GM12873 (cell line): ENCODE measurements around the gene TBC1D2B.

Experiments used
- TF ChIP-seq, protein P1 (sequence below): IDR thresholded peaks from 2 replicates; pipeline ENCODE4 v1.5.1; 2012; ENCODE audit warnings: low read depth, mild to moderate bottlenecking, moderate library complexity, low read length, control low read depth; ENCODE audit not compliant: insufficient read depth; ENCODE audit errors: missing control alignments

The TBC1D2B gene

GRCh38 chr15:77985931-77986480 is 91.5 kb downstream of the TBC1D2B start:
- TF ChIP-seq, protein P1, sequence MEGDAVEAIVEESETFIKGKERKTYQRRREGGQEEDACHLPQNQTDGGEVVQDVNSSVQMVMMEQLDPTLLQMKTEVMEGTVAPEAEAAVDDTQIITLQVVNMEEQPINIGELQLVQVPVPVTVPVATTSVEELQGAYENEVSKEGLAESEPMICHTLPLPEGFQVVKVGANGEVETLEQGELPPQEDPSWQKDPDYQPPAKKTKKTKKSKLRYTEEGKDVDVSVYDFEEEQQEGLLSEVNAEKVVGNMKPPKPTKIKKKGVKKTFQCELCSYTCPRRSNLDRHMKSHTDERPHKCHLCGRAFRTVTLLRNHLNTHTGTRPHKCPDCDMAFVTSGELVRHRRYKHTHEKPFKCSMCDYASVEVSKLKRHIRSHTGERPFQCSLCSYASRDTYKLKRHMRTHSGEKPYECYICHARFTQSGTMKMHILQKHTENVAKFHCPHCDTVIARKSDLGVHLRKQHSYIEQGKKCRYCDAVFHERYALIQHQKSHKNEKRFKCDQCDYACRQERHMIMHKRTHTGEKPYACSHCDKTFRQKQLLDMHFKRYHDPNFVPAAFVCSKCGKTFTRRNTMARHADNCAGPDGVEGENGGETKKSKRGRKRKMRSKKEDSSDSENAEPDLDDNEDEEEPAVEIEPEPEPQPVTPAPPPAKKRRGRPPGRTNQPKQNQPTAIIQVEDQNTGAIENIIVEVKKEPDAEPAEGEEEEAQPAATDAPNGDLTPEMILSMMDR = no peak

DNA sequence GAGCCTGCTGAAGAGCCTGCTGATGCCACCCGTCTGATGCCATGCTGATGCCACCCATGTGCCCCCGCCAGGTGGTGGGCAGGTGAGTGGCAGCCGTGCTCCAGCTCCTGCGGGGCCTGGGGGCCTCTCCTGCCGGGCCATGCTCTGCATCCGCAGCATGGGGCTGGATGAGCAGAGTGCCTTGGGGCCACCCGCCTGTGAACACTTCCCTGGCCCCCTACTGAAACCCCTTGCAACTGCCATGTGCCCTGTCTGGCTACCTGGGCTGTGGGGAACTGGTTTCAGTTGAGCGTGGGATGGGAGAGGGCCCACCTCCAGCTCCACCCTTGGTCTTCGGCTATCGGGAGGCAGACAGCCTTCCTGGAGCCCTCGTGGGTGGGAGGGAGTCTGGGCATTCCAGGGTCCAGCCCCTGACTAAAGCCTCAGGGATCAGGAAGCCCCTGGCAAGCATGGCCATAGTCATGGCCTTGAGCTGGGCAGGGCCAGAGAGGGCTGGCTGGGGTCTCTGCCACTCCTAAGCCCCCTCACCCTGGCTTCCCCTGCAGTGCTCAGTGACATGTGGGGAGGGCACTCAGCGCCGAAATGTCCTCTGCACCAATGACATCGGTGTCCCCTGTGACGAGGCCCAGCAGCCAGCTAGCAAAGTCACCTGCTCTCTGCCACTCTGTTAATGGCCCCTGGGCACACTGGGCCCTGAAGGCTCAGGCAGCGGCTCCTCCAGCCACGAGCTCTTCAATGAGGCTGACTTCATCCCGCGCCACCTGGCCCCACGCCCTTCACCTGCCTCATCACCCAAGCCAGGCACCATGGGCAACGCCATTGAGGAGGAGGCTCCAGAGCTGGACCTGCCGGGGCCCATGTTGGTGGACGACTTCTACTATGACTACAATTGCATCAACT is 92.2 kb downstream of the TBC1D2B start:
- TF ChIP-seq, protein P1 = no peak

- TF ChIP-seq, protein P1 = no peak
Observed at GRCh38 chr15:77984446-77984861, 93.1 kb downstream of the TBC1D2B start.

DNA sequence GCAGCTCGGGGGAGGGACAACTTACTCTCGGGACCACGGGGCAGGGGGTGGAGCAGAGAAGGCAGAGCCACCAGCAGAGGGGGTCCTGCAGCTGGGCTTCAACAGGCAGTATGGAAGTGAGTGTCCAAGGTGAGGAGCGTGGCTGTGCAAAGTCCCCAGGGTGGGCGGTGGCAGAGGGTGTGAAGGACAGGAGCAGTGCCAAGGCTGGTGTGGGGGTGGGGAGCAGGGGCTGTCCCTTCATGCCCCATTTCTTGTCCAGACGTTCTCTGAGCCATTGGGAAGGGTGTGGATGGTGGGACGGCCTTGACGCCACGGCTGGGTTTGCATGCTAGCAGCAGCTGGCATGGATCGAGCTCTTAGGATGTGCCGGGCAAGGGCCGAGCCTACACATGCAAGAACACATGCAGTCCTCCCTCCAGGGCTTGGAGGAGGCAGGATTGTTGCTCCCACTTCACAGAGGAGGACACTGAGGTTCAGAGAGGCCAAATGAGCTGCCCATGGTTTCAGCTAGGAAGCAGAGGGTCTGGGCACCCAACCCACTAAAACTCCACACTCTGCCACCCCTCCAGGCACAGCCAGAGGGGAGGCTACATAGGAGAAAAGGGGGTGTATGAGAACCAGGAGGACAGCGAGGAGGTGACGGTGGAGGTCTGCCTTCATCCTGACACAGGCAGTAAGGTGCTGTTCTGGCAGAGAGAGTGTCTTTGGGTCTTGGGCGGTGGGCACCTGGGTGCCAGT is 93.6 kb downstream of the TBC1D2B start:
- TF ChIP-seq, protein P1 = no peak

DNA sequence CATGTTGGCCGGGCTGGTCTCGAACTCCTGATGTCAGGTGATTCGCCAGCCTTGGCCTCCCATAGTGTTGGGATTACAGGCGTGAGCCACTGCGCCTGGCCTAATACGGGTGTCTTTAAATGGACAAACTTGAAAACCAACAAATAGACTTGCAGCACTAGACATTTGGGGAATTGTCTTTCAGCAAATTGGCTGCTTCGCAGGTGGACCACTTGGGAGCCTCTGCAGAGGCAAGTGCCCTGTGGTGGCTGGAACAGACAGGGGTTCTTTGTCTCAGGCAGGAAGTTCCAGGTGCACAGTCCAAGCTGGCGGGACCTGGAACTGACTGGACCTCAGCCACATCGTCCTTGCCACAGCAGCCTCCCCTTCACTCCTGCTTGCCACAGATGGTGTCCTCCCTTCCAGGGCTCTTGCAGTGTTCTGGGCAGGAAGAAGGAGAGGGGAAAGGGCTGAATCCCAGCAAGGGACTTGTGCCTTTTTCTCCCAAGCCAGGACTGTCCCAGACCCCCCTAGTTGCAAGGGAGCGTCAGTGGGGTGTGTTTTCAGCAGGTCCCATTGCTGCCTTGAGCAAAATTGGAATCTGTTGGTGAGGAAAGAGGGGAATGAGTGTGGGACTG is 94.3 kb downstream of the TBC1D2B start:
- TF ChIP-seq, protein P1 = no peak

GRCh38 chr15:77982127-77982490 is 95.4 kb downstream of the TBC1D2B start:
- TF ChIP-seq, protein P1 = no peak
